Erythroblast (primary cell): ENCODE measurements around the gene HAPLN2.
"Not testable (repeated sequence)": the region's sequence is repeated elsewhere in the genome, so short reads cannot be mapped to it uniquely, and the experiment has no call there.

ENCODE experiments used
- DNase-seq, 2 experiments: peaks; one replicate each; lab custom pipeline; 2025; lab: John Stamatoyannopoulos, UW
- GATA1 ChIP-seq: IDR thresholded peaks from 2 replicates; pipeline ENCODE4 v1.6.1; 2011; ENCODE audit warnings: low read depth, mild to moderate bottlenecking, control low read depth, low read length, moderate library complexity
- POLR2A ChIP-seq: IDR thresholded peaks from 2 replicates; pipeline ENCODE4 v1.6.1; 2011; ENCODE audit warnings: mild to moderate bottlenecking, low read length

HAPLN2 gene

GRCh38 chr1:156586323-156586722 lies 32.9 kb upstream of the HAPLN2 start:
- DNase-seq, result no peak
- no peak for TF ChIP-seq GATA1
- TF ChIP-seq POLR2A, result no peak

DNA sequence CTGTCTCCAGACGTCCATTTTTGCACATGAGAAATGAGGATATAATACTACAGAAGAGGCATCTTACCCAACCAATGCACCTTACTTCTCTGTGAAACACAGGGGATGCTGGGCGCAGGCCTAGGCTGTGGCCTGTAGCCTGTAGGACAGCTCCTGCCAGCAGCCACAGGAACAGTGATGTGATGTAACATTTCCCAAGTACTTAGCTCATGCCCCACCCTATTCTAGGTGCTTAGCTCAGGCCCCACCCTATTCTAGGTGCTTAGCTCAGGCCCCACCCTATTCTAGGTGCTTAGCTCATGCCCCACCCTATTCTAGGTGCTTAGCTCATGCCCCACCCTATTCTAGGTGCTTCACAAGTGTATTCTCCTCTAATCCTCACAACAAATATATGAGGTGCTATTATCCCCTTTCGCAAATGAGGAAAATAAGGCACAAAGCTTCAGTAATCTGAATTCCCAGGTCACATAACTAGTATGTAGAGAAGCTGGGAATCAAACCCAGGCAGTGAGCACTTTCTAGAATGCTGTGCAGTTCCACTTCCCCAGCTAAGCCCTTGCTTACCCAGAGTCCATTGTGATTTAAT lies 32.2 kb upstream of the HAPLN2 start:
- DNase-seq, result no peak
- TF ChIP-seq GATA1 (no peak), POLR2A (no peak)

DNA sequence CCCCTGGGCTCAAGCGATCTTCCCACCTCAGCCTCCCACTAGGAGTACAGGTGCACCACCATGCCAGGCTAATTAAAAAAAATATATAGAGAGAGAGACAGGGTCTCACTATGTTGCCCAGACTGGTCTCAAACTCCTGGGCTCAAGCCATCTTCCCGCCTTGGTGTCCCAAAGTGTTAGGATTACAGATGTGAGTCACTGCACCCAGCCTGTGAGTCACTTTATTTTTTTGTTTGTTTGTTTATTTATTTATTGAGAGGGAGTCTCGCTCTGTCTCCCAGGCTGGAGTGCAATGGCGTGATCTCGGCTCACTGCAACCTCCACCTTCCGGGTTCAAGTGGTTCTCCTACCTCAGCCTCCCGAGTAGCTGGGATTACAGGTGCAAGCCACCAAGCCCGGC lies 31.3 kb upstream of the HAPLN2 start:
- not testable (repeated sequence) for DNase-seq

DNA sequence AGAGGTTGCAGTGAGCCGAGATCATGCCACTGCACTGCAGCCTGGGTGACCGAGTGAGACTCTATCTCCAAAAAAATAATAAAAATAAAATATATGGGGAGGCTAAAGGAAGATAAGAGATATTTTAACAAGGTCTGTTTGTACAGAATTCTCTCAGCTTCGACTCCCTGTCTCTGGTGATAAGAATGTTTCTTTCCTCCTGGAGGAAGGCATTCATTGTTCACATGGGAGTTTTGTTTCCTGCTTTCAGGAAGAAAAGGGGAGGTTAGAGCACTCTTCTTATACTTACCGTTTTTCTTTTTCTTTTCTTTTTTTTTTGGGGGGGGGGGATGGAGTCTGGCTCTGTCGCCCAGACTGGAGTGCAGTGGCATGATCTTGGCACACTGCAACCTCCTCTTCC lies 29.7 kb upstream of the HAPLN2 start:
- no peak for TF ChIP-seq POLR2A
- TF ChIP-seq GATA1, result no peak
- no peak for DNase-seq

- no peak for TF ChIP-seq GATA1
- TF ChIP-seq POLR2A, result no peak
- DNase-seq, result no peak
Observed at GRCh38 chr1:156590326-156591180, 28.7 kb upstream of the HAPLN2 start.

DNA sequence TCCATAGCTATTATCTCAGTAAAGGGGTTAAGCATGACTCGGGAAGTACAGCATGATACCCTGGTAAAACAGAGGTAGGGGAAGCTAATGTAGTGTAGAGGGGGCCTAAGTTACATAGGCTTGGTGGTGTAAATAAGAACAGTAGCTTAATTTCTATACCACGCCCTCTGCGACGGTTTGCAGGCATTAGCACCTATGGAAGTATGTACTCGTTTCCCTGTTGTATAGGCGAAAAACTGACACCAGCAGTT lies 28.1 kb upstream of the HAPLN2 start:
- peak in 1 of 2 experiments; percentile 49 for DNase-seq
- no peak for TF ChIP-seq POLR2A
- TF ChIP-seq GATA1, result no peak

DNA sequence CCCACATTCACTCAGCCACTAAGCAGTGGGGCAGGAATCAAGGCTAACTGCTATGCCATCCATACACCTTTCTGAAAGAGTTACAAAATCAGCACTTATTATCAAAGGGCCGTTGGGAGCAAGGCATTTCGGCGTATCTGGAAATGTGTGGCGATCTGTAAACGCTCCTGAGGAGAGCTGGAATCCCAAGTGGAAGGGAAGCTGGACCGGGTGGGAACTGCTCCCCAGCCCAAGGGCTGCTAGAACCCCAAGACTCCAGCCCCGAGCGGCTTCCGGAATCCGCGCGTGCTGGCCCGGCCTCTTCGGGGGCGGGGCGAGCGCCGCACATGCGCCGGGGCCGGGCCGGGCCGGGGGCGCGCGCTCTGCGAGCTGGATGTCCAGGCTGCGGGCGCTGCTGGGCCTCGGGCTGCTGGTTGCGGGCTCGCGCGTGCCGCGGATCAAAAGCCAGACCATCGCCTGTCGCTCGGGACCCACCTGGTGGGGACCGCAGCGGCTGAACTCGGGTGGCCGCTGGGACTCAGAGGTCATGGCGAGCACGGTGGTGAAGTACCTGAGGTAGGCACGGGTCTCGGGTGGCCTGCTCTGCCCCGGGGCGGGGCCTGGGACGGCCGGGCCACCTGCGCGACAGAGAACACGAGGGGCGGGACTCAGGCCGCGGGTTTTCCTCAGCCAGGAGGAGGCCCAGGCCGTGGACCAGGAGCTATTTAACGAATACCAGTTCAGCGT lies 27.6 kb upstream of the HAPLN2 start, which contains the start of gene NAXE:
Gene NAXE (plus strand): TSS at position 345 of the 726 bp plus-strand sequence. CDS start 29 bp downstream, at position 374.
- no peak for TF ChIP-seq GATA1
- TF ChIP-seq POLR2A, result peak; percentile 75
- DNase-seq, result peak; percentile 76 to 79

DNA sequence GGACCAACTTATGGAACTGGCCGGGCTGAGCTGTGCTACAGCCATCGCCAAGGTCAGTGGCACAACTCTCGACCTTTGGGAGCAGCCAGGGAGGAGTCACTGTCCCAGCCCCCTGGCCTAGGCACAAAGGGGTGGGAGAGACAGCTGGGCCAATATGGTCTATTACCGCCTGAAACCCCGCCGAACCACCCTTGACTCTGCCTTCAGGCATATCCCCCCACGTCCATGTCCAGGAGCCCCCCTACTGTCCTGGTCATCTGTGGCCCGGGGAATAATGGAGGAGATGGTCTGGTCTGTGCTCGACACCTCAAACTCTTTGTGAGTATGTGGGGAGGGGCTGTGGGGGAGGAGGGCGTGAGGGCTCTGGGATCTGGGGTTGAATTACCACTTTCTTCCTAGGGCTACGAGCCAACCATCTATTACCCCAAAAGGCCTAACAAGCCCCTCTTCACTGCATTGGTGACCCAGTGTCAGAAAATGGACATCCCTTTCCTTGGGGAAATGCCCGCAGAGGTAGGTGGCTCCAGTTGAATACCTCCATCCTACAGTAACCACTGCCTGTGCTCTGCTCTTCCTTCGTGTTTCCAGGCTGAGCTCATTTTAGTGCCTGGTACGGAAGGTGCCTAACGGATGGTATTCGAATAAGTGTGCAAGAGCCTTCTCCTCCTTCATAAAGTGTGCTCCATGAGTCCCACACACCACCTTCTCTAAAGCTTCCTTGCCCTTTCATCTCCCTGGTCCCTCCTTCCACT lies 26.9 kb upstream of the HAPLN2 start:
- no peak for TF ChIP-seq POLR2A
- TF ChIP-seq GATA1, result no peak
- DNase-seq, result no peak

- DNase-seq, result no peak
- TF ChIP-seq POLR2A (peak; percentile 17), GATA1 (no peak)
Observed at GRCh38 chr1:156592910-156593660, 26.1 kb upstream of the HAPLN2 start.

GRCh38 chr1:156593661-156593989 lies 25.6 kb upstream of the HAPLN2 start:
- no peak for DNase-seq
- TF ChIP-seq GATA1, result no peak

DNA sequence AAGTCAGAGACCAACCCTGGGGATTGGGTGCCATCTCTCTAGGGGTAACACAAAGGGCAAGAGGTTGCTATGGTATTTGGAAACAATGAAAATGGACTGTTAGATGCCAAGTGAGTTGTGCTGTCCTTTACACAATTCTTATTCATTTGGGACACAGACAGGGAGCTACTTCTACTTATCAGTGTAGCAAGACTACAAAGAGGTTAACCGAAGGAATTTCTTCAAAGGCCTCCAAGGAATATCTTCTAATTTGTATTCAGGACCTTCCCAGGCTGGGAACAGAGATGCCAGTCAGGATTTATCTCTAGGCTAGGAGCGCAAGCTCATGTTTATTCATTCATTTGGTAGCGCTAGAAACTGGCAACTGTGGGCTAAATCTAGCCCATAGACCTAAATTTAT lies 25.0 kb upstream of the HAPLN2 start:
- no peak for DNase-seq
- no peak for TF ChIP-seq POLR2A
- no peak for TF ChIP-seq GATA1

- TF ChIP-seq GATA1 (no peak), POLR2A (no peak)
- no peak for DNase-seq
Observed at GRCh38 chr1:156595016-156595415, 24.2 kb upstream of the HAPLN2 start.

GRCh38 chr1:156596426-156596825 lies 22.8 kb upstream of the HAPLN2 start:
- TF ChIP-seq POLR2A, result no peak
- TF ChIP-seq GATA1, result no peak
- no peak for DNase-seq
